ENCODE data around the gene SRSF11. TPM values are rescaled to one million over a fixed set of nuclear protein-coding genes. Genes with fewer than 3 reads are reported as not detected.

SRSF11 gene
- total RNA-seq, 5 donors from 2014 or later (not counting 1 experiment from before 2014, with no cell fraction given): 291 to 374 (median 302) TPM

DNA sequence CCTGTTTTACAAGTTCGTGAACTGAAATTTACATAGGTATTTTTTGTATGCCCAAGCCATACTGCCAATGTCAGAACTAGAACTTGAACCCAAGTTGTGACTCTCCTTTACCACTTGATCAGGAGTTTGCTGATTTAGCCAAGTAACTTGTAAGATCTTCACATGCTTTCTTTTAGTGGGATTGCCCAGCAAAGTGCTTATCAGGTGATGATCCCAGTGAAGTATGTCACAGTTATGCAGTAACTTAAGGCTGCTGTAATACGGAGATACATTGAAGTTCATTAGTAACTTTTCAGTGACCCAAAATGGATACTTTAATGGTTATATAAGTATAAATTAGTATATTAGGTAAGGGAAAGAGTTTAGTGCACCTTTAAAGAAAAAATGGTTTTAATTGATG, 3.8 kb downstream of the SRSF11 start:
- H3K27ac ChIP-seq (ENCODE audit: low read length): no peak overlapping the region
- H3K4me3 Mint-ChIP-seq: peak overlapping the region in 1 of 3 donors; percentile 79

DNA sequence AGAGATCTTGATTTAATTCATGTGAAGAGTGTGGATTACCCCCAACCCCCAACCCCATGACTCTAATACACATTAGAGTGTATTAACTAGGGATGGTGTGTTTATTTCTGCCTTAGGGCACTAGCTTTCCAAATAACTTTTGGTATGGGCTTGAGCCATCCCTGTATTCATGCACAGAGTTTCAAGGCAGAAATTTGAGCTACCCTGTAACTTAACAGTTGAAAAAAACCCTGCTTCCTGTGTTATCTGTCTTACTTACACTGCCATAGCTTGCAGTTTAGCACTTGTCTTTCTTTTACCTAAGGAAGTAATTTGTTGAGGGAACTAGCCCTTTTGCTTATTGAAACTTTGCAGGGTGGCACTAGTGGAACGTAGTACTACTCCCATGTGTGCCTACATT, 6.3 kb downstream of the SRSF11 start:
- no peaks in the 10 kb centered on the region for H3K27me3 Mint-ChIP-seq
- CTCF ChIA-PET: interaction anchor here in 1 of 2 donors (0.5 kb wide), 1 partner anchor 51 kb away, joined by 3 read pairs; no protein-coding TSS in a partner anchor
- peaks cover 38% of the 10 kb centered on the region for H3K36me3 Mint-ChIP-seq
- peak in 1 of 35 experiments; percentile 17 for DNase-seq
- ATAC-seq (replicated peaks in 1 of 4): peak; percentile 31 to 71 (median 50)
- WGBS (ENCODE audit: insufficient coverage): no CpG with 5 or more reads among the region's 1 CpG
- Histone ChIP-seq H3K4me3 (ENCODE audit: control insufficient read depth in 1 of 2, extremely low read depth in 1 of 2, low read length in 1 of 2) (no peak overlapping the region), H3K36me3 (ENCODE audit: control insufficient read depth in 2 of 2, extremely low read depth in 1 of 2, insufficient read depth in 1 of 2, low read length in 1 of 2) (peaks cover 0 to 67% of the 10 kb centered on the region in 2 donors), H3K4me1 (ENCODE audit: control insufficient read depth in 1 of 2, extremely low read depth in 1 of 2, insufficient read depth in 2 of 2, low read length in 2 of 2) (peaks cover 2 to 23% of the 10 kb centered on the region in 2 experiments), H3K27me3 (replicated peaks in 1 of 2; ENCODE audit: control insufficient read depth in 2 of 2, extremely low read depth in 1 of 2, insufficient read depth in 2 of 2, low read length in 1 of 2) (no peaks in the 10 kb centered on the region), H3K9me3 (no peaks in the 10 kb centered on the region), H3K27ac (ENCODE audit: low read length) (no peak overlapping the region)
- H3K9me3 Mint-ChIP-seq: no peaks in the 10 kb centered on the region
- peaks cover 61 to 65% (median 61%) of the 10 kb centered on the region in 3 donors for H3K4me1 Mint-ChIP-seq
- POLR2A ChIA-PET: interaction anchor here (0.5 to 0.6 kb wide), 2 partner anchors 12 to 73 kb away, joined by 3 to 11 read pairs; no protein-coding TSS in a partner anchor
- H3K4me3 Mint-ChIP-seq: peak overlapping the region in 1 of 3 donors; percentile 32
- H3K27ac Mint-ChIP-seq: peak overlapping the region; percentile 57 to 71

More for the DNA sequence above, 3.8 kb downstream of the SRSF11 start:
- Mint-ChIP-seq H3K9me3 (no peaks in the 10 kb centered on the region), H3K36me3 (peaks cover 21% of the 10 kb centered on the region), H3K27ac (no peak overlapping the region), H3K4me1 (peaks cover 67 to 71% (median 68%) of the 10 kb centered on the region in 3 donors), H3K27me3 (no peaks in the 10 kb centered on the region)
- WGBS (ENCODE audit: insufficient coverage): 100% methylated on average over 1 of the region's 2 CpGs
- H3K4me3 ChIP-seq (ENCODE audit: control insufficient read depth in 1 of 2, extremely low read depth in 1 of 2, low read length in 1 of 2): no peak overlapping the region
- DNase-seq: no peak
- H3K4me1 ChIP-seq (ENCODE audit: control insufficient read depth in 1 of 2, extremely low read depth in 1 of 2, insufficient read depth in 2 of 2, low read length in 2 of 2): peaks cover 10 to 29% of the 10 kb centered on the region in 2 experiments
- ChIA-PET POLR2A (no interaction called here), CTCF (no interaction called here)
- ATAC-seq (replicated peaks in 1 of 4): no peak
- H3K27me3 ChIP-seq (replicated peaks in 1 of 2; ENCODE audit: control insufficient read depth in 2 of 2, extremely low read depth in 1 of 2, insufficient read depth in 2 of 2, low read length in 1 of 2): no peaks in the 10 kb centered on the region
- H3K9me3 ChIP-seq: no peaks in the 10 kb centered on the region
- peaks cover 0 to 45% of the 10 kb centered on the region in 2 donors for H3K36me3 ChIP-seq (ENCODE audit: control insufficient read depth in 2 of 2, extremely low read depth in 1 of 2, insufficient read depth in 1 of 2, low read length in 1 of 2)

DNA sequence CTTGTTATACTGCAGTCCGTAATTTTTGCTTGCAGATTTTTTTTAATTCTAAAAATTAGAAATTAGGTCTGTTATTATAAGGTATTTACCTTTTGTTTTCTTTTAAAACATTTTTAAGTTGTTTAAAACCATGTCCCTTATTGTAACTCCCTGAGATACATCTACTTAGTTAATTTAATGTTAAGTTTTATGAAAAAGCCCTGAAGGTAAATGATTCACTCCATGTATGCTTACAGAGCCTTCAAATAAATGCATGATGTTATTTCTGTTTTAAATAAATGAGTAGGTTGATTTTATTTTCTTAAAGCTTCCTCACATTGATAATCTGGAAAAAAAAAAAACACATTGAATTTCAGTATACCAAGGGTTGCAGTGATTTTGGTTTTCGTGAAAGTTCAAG, 7.5 kb downstream of the SRSF11 start:
- DNase-seq (no peak), ATAC-seq (replicated peaks in 1 of 4) (no peak)
- H3K9me3 ChIP-seq: no peaks in the 10 kb centered on the region
- peaks cover 51 to 59% (median 57%) of the 10 kb centered on the region in 3 donors for H3K4me1 Mint-ChIP-seq
- peaks cover 0 to 78% of the 10 kb centered on the region in 2 donors for H3K36me3 ChIP-seq (ENCODE audit: control insufficient read depth in 2 of 2, extremely low read depth in 1 of 2, insufficient read depth in 1 of 2, low read length in 1 of 2)
- no peaks in the 10 kb centered on the region for H3K27me3 ChIP-seq (replicated peaks in 1 of 2; ENCODE audit: control insufficient read depth in 2 of 2, extremely low read depth in 1 of 2, insufficient read depth in 2 of 2, low read length in 1 of 2)
- whole genome bisulfite sequencing (ENCODE audit: insufficient coverage): no CpG with 5 or more reads among the region's 2 CpGs
- no peak overlapping the region for H3K27ac Mint-ChIP-seq
- H3K4me3 Mint-ChIP-seq: no peak overlapping the region
- CTCF ChIA-PET: interaction anchor here (0.6 to 0.9 kb wide), 3 partner anchors 23 to 38 kb away, joined by 3 read pairs; no protein-coding TSS in a partner anchor
- H3K36me3 Mint-ChIP-seq: peaks cover 39% of the 10 kb centered on the region
- H3K4me1 ChIP-seq (ENCODE audit: control insufficient read depth in 1 of 2, extremely low read depth in 1 of 2, insufficient read depth in 2 of 2, low read length in 2 of 2): peaks cover 2 to 12% of the 10 kb centered on the region in 2 experiments
- POLR2A ChIA-PET: interaction anchor here in 1 of 2 donors (1.1 kb wide), 1 partner anchor 20 kb away, joined by 6 read pairs; no protein-coding TSS in a partner anchor
- no peak overlapping the region for H3K27ac ChIP-seq (ENCODE audit: low read length)
- no peak overlapping the region for H3K4me3 ChIP-seq (ENCODE audit: control insufficient read depth in 1 of 2, extremely low read depth in 1 of 2, low read length in 1 of 2)
- no peaks in the 10 kb centered on the region for H3K27me3 Mint-ChIP-seq
- H3K9me3 Mint-ChIP-seq: no peaks in the 10 kb centered on the region

DNA sequence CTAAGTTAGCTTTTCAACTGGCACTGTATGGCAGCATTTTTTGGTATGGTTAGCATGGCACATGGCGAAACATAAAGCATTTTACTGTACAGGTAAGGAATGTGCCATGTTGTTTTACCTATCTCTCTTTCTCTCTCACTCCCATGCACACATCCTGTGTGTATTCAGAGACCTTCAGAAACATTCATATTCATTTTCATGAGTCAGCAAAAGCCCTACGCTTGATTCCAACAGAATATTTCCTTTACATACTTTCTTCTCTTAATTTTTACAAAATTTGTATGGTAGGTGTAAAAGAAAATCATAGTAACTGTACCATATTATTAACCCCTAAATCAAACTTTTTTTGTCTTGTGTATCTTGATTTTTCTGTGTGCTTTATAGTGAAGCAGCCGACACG, 10.3 kb downstream of the SRSF11 start:
- no peak overlapping the region for H3K27ac ChIP-seq (ENCODE audit: low read length)
- no peaks in the 10 kb centered on the region for H3K9me3 ChIP-seq
- H3K36me3 Mint-ChIP-seq: peaks cover 42% of the 10 kb centered on the region
- H3K36me3 ChIP-seq (ENCODE audit: control insufficient read depth in 2 of 2, extremely low read depth in 1 of 2, insufficient read depth in 1 of 2, low read length in 1 of 2): peaks cover 4 to 79% of the 10 kb centered on the region in 2 donors
- no peaks in the 10 kb centered on the region for H3K27me3 ChIP-seq (replicated peaks in 1 of 2; ENCODE audit: control insufficient read depth in 2 of 2, extremely low read depth in 1 of 2, insufficient read depth in 2 of 2, low read length in 1 of 2)
- no peaks in the 10 kb centered on the region for H3K9me3 Mint-ChIP-seq
- no peak overlapping the region for H3K4me3 Mint-ChIP-seq
- ChIA-PET CTCF (interaction anchor here in 1 of 2 donors (0.8 kb wide), 1 partner anchor 25 kb away, joined by 3 read pairs; no protein-coding TSS in a partner anchor), POLR2A (interaction anchor here in 1 of 2 donors (1.3 kb wide), 1 partner anchor 12 kb away, joined by 3 read pairs; no protein-coding TSS in a partner anchor)
- H3K4me1 Mint-ChIP-seq: peaks cover 31 to 43% (median 39%) of the 10 kb centered on the region in 3 donors
- no peak overlapping the region for H3K27ac Mint-ChIP-seq
- no CpG with 5 or more reads among the region's 4 CpGs for whole genome bisulfite sequencing (ENCODE audit: insufficient coverage)
- no peak for DNase-seq
- no peak for ATAC-seq (replicated peaks in 1 of 4)
- H3K27me3 Mint-ChIP-seq: no peaks in the 10 kb centered on the region
- peaks cover 2 to 6% of the 10 kb centered on the region in 2 experiments for H3K4me1 ChIP-seq (ENCODE audit: control insufficient read depth in 1 of 2, extremely low read depth in 1 of 2, insufficient read depth in 2 of 2, low read length in 2 of 2)
- no peak overlapping the region for H3K4me3 ChIP-seq (ENCODE audit: control insufficient read depth in 1 of 2, extremely low read depth in 1 of 2, low read length in 1 of 2)

DNA sequence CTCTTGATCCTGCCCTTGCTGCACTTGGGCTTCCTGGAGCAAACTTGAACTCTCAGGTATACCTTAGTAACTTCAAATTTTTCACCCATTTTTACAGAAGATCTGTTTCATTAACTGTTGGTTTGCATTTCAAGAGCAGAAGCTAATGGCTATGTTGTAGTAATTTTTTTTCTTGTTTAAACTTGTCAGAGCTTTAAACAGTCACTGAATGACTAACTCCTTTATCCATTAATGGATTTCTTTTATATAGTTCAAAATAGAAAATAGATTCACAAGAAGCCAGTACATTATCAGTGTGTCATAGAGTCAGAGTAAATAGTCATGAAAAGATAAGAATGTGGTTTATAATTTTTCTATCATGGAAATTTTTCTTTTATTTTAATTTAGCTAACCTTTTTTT, 13.6 kb downstream of the SRSF11 start:
- H3K27me3 ChIP-seq (replicated peaks in 1 of 2; ENCODE audit: control insufficient read depth in 2 of 2, extremely low read depth in 1 of 2, insufficient read depth in 2 of 2, low read length in 1 of 2): no peaks in the 10 kb centered on the region
- no peaks in the 10 kb centered on the region for H3K9me3 ChIP-seq
- H3K27ac ChIP-seq (ENCODE audit: low read length): no peak overlapping the region
- peaks cover 8 to 90% of the 10 kb centered on the region in 2 donors for H3K36me3 ChIP-seq (ENCODE audit: control insufficient read depth in 2 of 2, extremely low read depth in 1 of 2, insufficient read depth in 1 of 2, low read length in 1 of 2)
- Mint-ChIP-seq H3K27me3 (no peaks in the 10 kb centered on the region), H3K36me3 (peaks cover 48% of the 10 kb centered on the region), H3K27ac (no peak overlapping the region), H3K4me1 (peaks cover 13 to 25% (median 22%) of the 10 kb centered on the region in 3 donors), H3K4me3 (no peak overlapping the region), H3K9me3 (no peaks in the 10 kb centered on the region)
- DNase-seq (no peak), ATAC-seq (replicated peaks in 1 of 4) (no peak)
- no peaks in the 10 kb centered on the region for H3K4me1 ChIP-seq (ENCODE audit: control insufficient read depth in 1 of 2, extremely low read depth in 1 of 2, insufficient read depth in 2 of 2, low read length in 2 of 2)
- no peak overlapping the region for H3K4me3 ChIP-seq (ENCODE audit: control insufficient read depth in 1 of 2, extremely low read depth in 1 of 2, low read length in 1 of 2)
- ChIA-PET CTCF (interaction anchor here in 1 of 2 donors (0.5 kb wide), 1 partner anchor 37 kb away, joined by 9 read pairs; no protein-coding TSS in a partner anchor), POLR2A (interaction anchor here in 1 of 2 donors (0.6 kb wide), 3 partner anchors 20 to 59 kb away, joined by 3 read pairs; no protein-coding TSS in a partner anchor)

DNA sequence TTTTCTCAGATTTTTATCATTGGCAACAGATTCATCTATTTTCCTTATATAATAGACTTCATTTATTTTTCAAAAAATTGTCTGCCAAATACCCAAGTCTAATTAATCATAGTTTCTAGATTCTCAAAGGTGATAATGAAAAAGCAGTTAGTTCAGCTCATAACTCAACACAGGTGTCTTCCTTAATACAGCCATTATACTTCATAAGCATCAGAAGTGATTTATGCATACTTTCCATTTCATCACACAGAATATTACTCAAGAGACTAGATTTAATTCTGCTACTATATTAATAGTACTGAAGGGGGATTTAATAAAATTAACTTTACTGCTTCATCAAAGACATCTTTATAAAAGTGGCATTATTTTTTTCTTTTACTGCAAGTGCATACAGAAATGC, 18.8 kb downstream of the SRSF11 start:
- H3K27ac ChIP-seq (ENCODE audit: low read length): no peak overlapping the region
- no peak overlapping the region for H3K27ac Mint-ChIP-seq

More for the DNA sequence above, 18.8 kb downstream of the SRSF11 start:
- Mint-ChIP-seq H3K27me3 (no peaks in the 10 kb centered on the region), H3K4me1 (peaks cover 5 to 14% (median 6%) of the 10 kb centered on the region in 3 donors), H3K9me3 (no peaks in the 10 kb centered on the region), H3K4me3 (no peak overlapping the region), H3K36me3 (peaks cover 52% of the 10 kb centered on the region)
- Histone ChIP-seq H3K4me1 (ENCODE audit: control insufficient read depth in 1 of 2, extremely low read depth in 1 of 2, insufficient read depth in 2 of 2, low read length in 2 of 2) (no peaks in the 10 kb centered on the region), H3K36me3 (ENCODE audit: control insufficient read depth in 2 of 2, extremely low read depth in 1 of 2, insufficient read depth in 1 of 2, low read length in 1 of 2) (peaks cover 8 to 96% of the 10 kb centered on the region in 2 donors), H3K27me3 (replicated peaks in 1 of 2; ENCODE audit: control insufficient read depth in 2 of 2, extremely low read depth in 1 of 2, insufficient read depth in 2 of 2, low read length in 1 of 2) (no peaks in the 10 kb centered on the region), H3K4me3 (ENCODE audit: control insufficient read depth in 1 of 2, extremely low read depth in 1 of 2, low read length in 1 of 2) (no peak overlapping the region), H3K9me3 (no peaks in the 10 kb centered on the region)
- CTCF ChIA-PET: no interaction called here
- ATAC-seq (replicated peaks in 1 of 4): no peak
- POLR2A ChIA-PET: no interaction called here
- no peak for DNase-seq

Data from T-cell (primary cell).